ENCODE data around the gene RANBP3.

- no peak for TF ChIP-seq CTCF (conservative IDR thresholded peaks at IDR 0.05; ENCODE audit: low read depth in 2 of 2)
- no peak for TF ChIP-seq EZH2 (IDR thresholded peaks at IDR 0.05; ENCODE audit: low read depth, unreplicated experiment)
- no peak for TF ChIP-seq REST (IDR thresholded peaks at IDR 0.05; ENCODE audit: unreplicated experiment)
Measured at GRCh38 chr19:5934069-5934401, 43.9 kb downstream of the RANBP3 start.
